ENCODE measurements around the gene SLC35B2.

DNA sequence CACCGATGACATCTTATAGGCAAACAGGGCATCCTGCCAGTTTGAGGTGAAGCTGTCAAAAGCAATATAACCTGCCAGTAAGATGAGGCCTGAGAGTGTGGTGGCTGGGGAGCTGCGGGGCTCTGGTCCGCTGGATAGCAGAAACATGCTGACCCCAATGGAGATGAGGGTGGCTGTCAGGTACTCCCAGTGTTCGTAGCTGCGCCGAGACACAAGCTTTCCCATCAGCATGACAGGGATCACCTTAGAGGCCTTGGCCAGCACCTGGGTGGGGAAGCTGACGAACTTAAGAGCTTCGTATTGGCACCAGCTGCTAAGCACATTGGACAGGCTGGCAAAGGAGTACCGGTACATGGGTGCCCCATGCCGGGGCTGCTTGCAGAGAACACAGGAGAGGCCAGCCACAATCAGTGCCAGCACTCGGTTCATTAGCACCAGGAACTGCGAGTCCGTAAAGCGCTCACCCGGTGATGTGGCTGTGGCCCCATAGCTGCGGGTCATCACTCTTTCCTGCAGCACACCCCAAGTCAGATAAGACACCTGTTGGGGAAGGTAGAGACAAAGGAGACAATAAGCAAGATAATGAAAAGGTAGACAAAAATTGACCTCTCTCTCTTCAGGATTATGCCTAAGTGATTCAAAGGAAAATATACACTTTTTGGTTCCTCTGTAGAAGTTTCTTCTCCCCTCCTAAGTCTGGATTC lies 2.1 kb downstream of the SLC35B2 start:
- TF ChIP-seq, protein P1, sequence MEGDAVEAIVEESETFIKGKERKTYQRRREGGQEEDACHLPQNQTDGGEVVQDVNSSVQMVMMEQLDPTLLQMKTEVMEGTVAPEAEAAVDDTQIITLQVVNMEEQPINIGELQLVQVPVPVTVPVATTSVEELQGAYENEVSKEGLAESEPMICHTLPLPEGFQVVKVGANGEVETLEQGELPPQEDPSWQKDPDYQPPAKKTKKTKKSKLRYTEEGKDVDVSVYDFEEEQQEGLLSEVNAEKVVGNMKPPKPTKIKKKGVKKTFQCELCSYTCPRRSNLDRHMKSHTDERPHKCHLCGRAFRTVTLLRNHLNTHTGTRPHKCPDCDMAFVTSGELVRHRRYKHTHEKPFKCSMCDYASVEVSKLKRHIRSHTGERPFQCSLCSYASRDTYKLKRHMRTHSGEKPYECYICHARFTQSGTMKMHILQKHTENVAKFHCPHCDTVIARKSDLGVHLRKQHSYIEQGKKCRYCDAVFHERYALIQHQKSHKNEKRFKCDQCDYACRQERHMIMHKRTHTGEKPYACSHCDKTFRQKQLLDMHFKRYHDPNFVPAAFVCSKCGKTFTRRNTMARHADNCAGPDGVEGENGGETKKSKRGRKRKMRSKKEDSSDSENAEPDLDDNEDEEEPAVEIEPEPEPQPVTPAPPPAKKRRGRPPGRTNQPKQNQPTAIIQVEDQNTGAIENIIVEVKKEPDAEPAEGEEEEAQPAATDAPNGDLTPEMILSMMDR (IDR thresholded peaks at IDR 0.05): no peak
- no peak for TF ChIP-seq POLR2A (IDR thresholded peaks at IDR 0.05)
